Ectodermal cell (in vitro differentiated cells): ENCODE data around the gene FASTK.

Source experiments
- H3K27ac ChIP-seq: 2 replicates; pipeline ENCODE4 v1.7.0; 2013; ENCODE audit warnings: mild to moderate bottlenecking, low read depth, low read length; ENCODE audit not compliant: insufficient read depth, poor library complexity, severe bottlenecking
- H3K27me3 ChIP-seq: 2 replicates; pipeline ENCODE4 v1.7.0; 2013; ENCODE audit warnings: mild to moderate bottlenecking, low read length; ENCODE audit not compliant: insufficient read depth, control insufficient read depth, poor library complexity, severe bottlenecking
- H3K36me3 ChIP-seq: one replicate; pipeline ENCODE4 v1.7.0; 2013; ENCODE audit warnings: low read length; ENCODE audit not compliant: control insufficient read depth, insufficient read depth
- H3K4me1 ChIP-seq: one replicate; pipeline ENCODE4 v1.7.0; 2013; ENCODE audit warnings: low read length; ENCODE audit not compliant: control insufficient read depth, insufficient read depth
- H3K4me3 ChIP-seq: 2 replicates; pipeline ENCODE4 v1.7.0; 2013; ENCODE audit warnings: low read depth, low read length, control low read depth; ENCODE audit not compliant: insufficient read depth
- H3K9me3 ChIP-seq: 2 replicates; pipeline ENCODE4 v1.7.0; 2013; ENCODE audit warnings: mild to moderate bottlenecking, low read length, moderate library complexity; ENCODE audit not compliant: control insufficient read depth
- WGBS, 2 experiments: methylation state at CpG; one replicate each; pipeline ENCODE4 v1.1.7; 2013; ENCODE audit warnings: missing lambda C conversion rate in 2 of 2; 5-methylcytosine and 5-hydroxymethylcytosine counted together

Gene FASTK

DNA sequence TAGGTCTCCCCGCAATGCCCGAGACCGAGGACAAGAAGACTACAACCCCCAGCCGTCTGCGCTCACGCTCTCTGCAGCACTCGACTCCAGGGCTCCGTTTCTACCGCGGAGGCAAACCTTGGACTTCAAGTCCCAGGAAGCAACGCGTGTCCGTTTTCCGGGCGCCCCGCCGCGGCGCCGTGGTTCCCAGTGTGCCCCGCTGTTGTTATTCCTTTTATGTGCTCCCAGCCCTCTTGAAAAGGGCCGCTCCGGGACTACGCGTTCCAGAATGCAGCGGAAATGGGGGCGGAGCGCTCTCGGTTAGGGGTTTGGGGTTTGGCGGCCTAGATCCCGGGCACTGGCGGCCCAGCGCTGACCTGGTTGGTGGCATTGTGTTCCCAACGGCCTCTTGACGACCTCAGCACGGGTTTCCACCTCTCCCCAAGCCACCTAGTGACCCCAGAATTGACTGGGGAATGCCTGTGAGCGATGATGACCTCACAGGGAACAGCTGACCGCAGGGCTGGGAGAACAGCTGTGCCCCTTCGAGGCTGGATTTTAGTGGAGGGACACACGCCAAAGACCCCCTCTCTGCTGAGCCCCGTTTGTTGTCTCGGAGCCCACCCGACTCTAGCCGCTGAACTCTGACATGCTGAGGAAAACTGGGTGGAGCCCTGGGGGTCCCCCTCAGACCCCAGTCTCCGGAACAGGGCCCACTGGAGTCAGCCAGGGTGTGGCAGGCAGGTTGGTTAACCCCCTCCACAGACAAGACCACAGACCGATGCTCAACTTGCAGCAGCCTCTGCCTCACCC is 22.4 kb downstream of the FASTK start:
- Histone ChIP-seq H3K4me3 (peak overlapping the region; percentile 80), H3K9me3 (no peaks in the 10 kb centered on the region), H3K4me1 (peaks cover 36% of the 10 kb centered on the region), H3K27ac (peak overlapping the region; percentile 6), H3K36me3 (no peaks in the 10 kb centered on the region), H3K27me3 (peaks cover 39% of the 10 kb centered on the region)
- WGBS, 2 experiments = 6 to 8% methylated on average over 46 of the region's 46 CpGs

GRCh38 chr7:151057506-151057988 is 23.1 kb downstream of the FASTK start, which contains the start of gene CDK5:
TSS of gene CDK5 (minus strand) at chr7:151057897. CDS start at chr7:151057848, 49 bp downstream.
- Histone ChIP-seq H3K4me3 (peak within 1 kb of the TSS; percentile 80), H3K9me3 (no peaks in the 10 kb centered on the region), H3K36me3 (no peaks in the 10 kb centered on the region), H3K4me1 (peaks cover 32% of the 10 kb centered on the region), H3K27ac (peak within 1 kb of the TSS; percentile 6), H3K27me3 (peaks cover 40% of the 10 kb centered on the region)
- 1% methylated on average over 30 of the region's 30 CpGs for WGBS, 2 experiments

GRCh38 chr7:151056666-151057505 is 23.7 kb downstream of the FASTK start:
- 23 to 29% methylated on average over 29 of the region's 29 CpGs for WGBS, 2 experiments
- no peak overlapping the region for H3K27ac ChIP-seq

DNA sequence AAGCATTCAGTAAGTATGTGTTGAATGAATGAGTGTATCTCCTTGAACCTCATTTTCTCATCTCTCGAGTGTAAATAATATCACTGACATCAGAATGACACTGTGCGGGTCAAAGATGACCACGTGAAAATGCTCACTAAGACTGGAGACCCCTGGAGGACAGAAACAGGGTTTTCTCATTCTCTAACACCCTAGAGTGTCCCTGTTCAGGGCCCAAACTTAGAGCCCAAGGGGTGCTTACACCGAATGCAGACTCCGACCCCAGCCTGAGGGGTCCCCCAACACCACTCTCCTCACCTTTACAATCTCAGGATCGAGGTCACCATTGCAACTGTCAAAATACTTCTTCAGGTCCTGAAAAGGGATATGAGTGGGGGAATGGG is 24.3 kb downstream of the FASTK start:
- no peaks in the 10 kb centered on the region for H3K9me3 ChIP-seq
- no peak overlapping the region for H3K4me3 ChIP-seq
- no peaks in the 10 kb centered on the region for H3K36me3 ChIP-seq
- WGBS, 2 experiments = 84 to 87% methylated on average over 5 to 6 of the region's 6 CpGs
- peaks cover 42% of the 10 kb centered on the region for H3K27me3 ChIP-seq
- H3K27ac ChIP-seq = no peak overlapping the region
- H3K4me1 ChIP-seq = peaks cover 21% of the 10 kb centered on the region

More at GRCh38 chr7:151056666-151057505, 23.7 kb downstream of the FASTK start:
- Histone ChIP-seq H3K4me3 (peak overlapping the region; percentile 44), H3K27me3 (peaks cover 43% of the 10 kb centered on the region), H3K36me3 (no peaks in the 10 kb centered on the region), H3K4me1 (peaks cover 27% of the 10 kb centered on the region), H3K9me3 (no peaks in the 10 kb centered on the region)

DNA sequence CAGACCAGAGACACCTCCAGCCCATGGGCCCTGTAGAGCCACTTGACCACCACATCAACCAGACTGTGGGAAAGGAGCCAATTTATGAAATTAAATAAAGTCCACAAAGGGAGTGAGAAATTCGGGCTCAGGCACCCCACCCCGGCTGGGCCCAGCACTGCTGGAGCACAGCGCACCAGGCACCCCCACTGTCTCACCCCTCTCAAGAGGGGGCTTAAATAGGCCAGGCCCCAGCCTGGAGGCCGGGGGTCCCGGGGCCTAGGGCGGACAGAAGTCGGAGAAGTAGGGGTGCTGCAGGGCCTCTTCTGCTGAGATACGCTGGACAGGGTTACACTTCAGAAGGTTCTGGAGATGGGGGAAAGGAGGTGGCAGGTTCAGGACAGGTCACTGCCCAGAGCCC is 26.9 kb downstream of the FASTK start:
- WGBS, 2 experiments = 91 to 93% methylated on average over 8 of the region's 8 CpGs
- Histone ChIP-seq H3K9me3 (no peaks in the 10 kb centered on the region), H3K4me3 (no peak overlapping the region), H3K27ac (no peak overlapping the region), H3K4me1 (peaks cover 9% of the 10 kb centered on the region), H3K36me3 (no peaks in the 10 kb centered on the region), H3K27me3 (peaks cover 54% of the 10 kb centered on the region)

DNA sequence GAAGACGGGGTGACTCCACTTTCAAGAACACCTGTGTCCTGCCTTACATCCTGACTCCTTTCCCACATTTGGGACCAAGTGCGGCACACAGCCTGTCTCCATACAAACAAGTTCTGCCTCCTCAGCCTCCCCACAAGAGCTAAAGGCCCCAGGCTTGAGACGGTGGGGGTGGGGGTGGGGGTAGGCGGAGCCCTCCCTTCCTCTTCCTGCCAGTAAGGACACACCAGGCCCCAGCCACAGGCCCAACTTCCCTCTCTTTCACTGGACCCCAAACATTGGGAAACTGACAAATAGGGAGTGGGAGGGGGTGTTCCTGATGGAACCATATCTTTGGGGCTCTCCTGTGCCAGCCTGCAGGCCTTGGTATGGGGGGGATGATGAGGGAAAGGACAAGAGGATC is 27.5 kb downstream of the FASTK start:
- Histone ChIP-seq H3K4me3 (no peak overlapping the region), H3K9me3 (no peaks in the 10 kb centered on the region), H3K27ac (no peak overlapping the region), H3K4me1 (peaks cover 4% of the 10 kb centered on the region), H3K36me3 (no peaks in the 10 kb centered on the region), H3K27me3 (peaks cover 59% of the 10 kb centered on the region)
- 81 to 84% methylated on average over 2 to 4 of the region's 4 CpGs for WGBS, 2 experiments

- H3K4me3 ChIP-seq = no peak overlapping the region
- H3K36me3 ChIP-seq = no peaks in the 10 kb centered on the region
- WGBS, 2 experiments = 2 to 3% methylated on average over 50 of the region's 50 CpGs
- H3K4me1 ChIP-seq = no peaks in the 10 kb centered on the region
- H3K9me3 ChIP-seq = no peaks in the 10 kb centered on the region
- H3K27me3 ChIP-seq = peaks cover 46% of the 10 kb centered on the region
- no peak overlapping the region for H3K27ac ChIP-seq
Observed at GRCh38 chr7:151051108-151051507, 29.5 kb downstream of the FASTK start.

GRCh38 chr7:151048911-151049463 is 31.6 kb downstream of the FASTK start:
- Histone ChIP-seq H3K9me3 (no peaks in the 10 kb centered on the region), H3K4me1 (no peaks in the 10 kb centered on the region), H3K36me3 (no peaks in the 10 kb centered on the region), H3K27me3 (peaks cover 41% of the 10 kb centered on the region), H3K27ac (no peak overlapping the region), H3K4me3 (no peak overlapping the region)
- WGBS, 2 experiments = 93 to 94% methylated on average over 38 of the region's 38 CpGs

DNA sequence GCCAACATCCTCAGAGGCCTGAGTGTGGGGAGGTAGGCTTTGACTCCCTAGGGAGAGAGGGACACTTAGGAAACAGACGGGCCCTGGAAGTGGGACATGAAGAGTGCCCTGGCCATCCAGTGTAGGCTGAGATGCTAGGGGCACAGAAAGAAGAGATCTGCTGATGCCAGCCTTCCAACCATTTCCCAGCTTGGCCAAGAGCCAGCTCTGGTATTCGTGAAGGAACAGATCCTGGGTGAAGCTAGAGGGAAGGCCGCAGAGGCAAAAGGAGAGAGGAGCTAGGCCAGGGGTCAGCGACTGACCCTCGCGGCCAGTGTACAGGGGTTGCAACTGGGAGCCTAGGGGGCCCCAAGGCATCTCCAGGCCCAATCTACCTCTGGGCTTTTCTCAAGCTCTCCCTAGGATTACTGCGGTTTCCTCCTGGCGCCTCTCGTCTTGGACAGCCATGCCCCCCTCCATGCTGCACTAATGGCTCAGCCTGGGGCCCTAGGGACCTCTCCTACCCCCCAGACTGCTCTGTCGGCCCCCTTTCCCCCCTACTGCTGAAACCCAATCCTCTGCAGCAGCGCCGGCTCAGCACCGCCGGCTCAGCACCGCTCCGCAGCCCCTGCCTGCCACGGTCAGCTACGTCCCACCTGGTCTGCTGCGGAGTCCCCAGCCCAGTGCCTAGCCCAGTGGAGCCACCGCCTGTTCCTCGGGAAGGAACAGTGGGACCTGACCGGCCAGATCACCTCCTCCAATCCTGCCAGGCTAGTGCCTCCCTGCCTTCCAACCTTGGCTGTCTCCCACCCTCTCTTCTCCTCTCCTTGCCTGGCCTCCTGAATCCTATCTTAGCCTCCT is 32.4 kb downstream of the FASTK start, which contains the start of gene ASIC3:
Gene ASIC3 (plus strand): TSS at position 556 of the 840 bp plus-strand sequence. CDS start 355 bp downstream, outside the sequence.
- Histone ChIP-seq H3K4me3 (no peak within 1 kb of the TSS), H3K27me3 (peaks cover 41% of the 10 kb centered on the region), H3K4me1 (no peaks in the 10 kb centered on the region), H3K9me3 (no peaks in the 10 kb centered on the region), H3K36me3 (no peaks in the 10 kb centered on the region), H3K27ac (no peak within 1 kb of the TSS)
- WGBS, 2 experiments = 87% methylated on average over 22 of the region's 22 CpGs
